Vagina (tissue), 2 donors: ENCODE measurements around the gene ABTB2. TPM values are rescaled to one million over a fixed set of nuclear protein-coding genes. Genes with fewer than 3 reads are reported as not detected.

ENCODE experiments used
- DNase-seq, 2 donors: peaks; one replicate each; pipeline ENCODE4 v3.0.0-alpha.2; 2017; ENCODE audit errors: extremely low spot score in 2 of 2
- H3K27ac ChIP-seq: fragments of 200-600 bp; sonication (generic); one replicate; pipeline ENCODE4 v1.5.1; 2019
- H3K27me3 ChIP-seq: fragments of 200-600 bp; sonication (generic); one replicate; pipeline ENCODE4 v1.5.1; 2019
- H3K36me3 ChIP-seq, 2 donors: fragments of 200-600 bp; sonication (generic); one replicate each; pipeline ENCODE4 v1.5.1; 2017 to 2019
- H3K4me1 ChIP-seq: fragments of 200-600 bp; sonication (generic); one replicate; pipeline ENCODE4 v1.5.1; 2019
- H3K4me3 ChIP-seq, 2 donors: fragments of 200-600 bp; sonication (generic); 1 replicate in 1 of 2; 2 replicates in 1 of 2; pipeline ENCODE4 v1.5.1; 2016 to 2019
- H3K9me3 ChIP-seq: fragments of 200-600 bp; sonication (generic); one replicate; pipeline ENCODE4 v1.5.1; 2019
- POLR2A ChIP-seq, 2 donors: fragments of 450-650 bp; IDR thresholded peaks; one replicate each; pipeline ENCODE4 v1.6.1; 2017; ENCODE audit warnings: antibody characterized with exemption in 2 of 2, mild to moderate bottlenecking in 2 of 2, moderate library complexity in 2 of 2
- POLR2AphosphoS5 ChIP-seq, 2 donors: sonication (generic); formaldehyde crosslinking; IDR thresholded peaks; one replicate each; pipeline ENCODE4 v1.9.0; 2017; ENCODE audit warnings: antibody characterized with exemption in 2 of 2, mild to moderate bottlenecking in 2 of 2, low read depth in 1 of 2; ENCODE audit not compliant: insufficient read depth in 1 of 2
- intact Hi-C: fragments of 100-400 bp; cut with DNase I; formaldehyde crosslinking; loops from one replicate; pipeline ENCODE4 v1.15.1; 2023
- total RNA-seq: library from RNA; depleted of rRNA; stranded (reverse); fragments of >200 nt; gene quantifications from one replicate; pipeline ENCODE4 v1.2.3, GENCODE V29; 2016
- TF ChIP-seq, protein P1 (sequence below), 3 experiments: fragments of 450-650 bp in 2 of 3; fragments of 200-600 bp in 1 of 3; sonication (generic) in 1 of 3; IDR thresholded peaks; one replicate each; pipeline ENCODE4 v1.5.1; 2017 to 2019; ENCODE audit warnings: antibody characterized with exemption in 3 of 3, mild to moderate bottlenecking in 2 of 3, moderate library complexity in 2 of 3

ABTB2 gene
- total RNA-seq, 1 donor from 2014 or later = 10.8 TPM

DNA sequence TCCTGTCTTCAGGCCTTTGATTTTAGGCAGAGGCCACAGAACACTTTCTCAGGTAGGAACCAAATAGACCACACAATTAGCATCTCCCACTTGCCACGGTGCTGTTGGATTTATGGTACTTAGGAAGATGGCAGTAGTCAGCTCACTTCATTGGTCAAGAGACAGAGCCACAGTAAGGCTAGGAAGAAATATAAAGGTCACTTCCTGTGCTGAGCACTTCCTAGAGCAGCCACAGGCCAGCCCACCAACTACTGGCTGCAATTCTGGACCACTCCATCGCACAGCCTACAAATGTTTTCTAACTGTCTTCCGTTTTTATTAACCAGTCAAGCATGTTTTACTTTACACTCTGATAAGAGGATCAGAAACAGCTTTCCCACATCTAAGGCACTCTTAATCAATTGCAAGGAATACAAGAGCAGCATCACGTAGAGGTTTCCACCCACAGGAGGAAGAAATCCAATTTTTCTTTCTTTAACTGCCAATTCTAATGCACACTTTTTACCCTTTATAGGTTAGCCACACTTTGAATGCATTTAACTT is 54.7 kb downstream of the ABTB2 start:
- no peak for DNase-seq
- TF ChIP-seq POLR2A (IDR thresholded peaks at IDR 0.05) (no peak), POLR2AphosphoS5 (IDR thresholded peaks at IDR 0.05; ENCODE audit: insufficient read depth in 1 of 2, low read depth in 1 of 2) (no peak)
- TF ChIP-seq, protein P1, sequence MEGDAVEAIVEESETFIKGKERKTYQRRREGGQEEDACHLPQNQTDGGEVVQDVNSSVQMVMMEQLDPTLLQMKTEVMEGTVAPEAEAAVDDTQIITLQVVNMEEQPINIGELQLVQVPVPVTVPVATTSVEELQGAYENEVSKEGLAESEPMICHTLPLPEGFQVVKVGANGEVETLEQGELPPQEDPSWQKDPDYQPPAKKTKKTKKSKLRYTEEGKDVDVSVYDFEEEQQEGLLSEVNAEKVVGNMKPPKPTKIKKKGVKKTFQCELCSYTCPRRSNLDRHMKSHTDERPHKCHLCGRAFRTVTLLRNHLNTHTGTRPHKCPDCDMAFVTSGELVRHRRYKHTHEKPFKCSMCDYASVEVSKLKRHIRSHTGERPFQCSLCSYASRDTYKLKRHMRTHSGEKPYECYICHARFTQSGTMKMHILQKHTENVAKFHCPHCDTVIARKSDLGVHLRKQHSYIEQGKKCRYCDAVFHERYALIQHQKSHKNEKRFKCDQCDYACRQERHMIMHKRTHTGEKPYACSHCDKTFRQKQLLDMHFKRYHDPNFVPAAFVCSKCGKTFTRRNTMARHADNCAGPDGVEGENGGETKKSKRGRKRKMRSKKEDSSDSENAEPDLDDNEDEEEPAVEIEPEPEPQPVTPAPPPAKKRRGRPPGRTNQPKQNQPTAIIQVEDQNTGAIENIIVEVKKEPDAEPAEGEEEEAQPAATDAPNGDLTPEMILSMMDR (IDR thresholded peaks at IDR 0.05) = no peak
- intact Hi-C loops = no loop called here

DNA sequence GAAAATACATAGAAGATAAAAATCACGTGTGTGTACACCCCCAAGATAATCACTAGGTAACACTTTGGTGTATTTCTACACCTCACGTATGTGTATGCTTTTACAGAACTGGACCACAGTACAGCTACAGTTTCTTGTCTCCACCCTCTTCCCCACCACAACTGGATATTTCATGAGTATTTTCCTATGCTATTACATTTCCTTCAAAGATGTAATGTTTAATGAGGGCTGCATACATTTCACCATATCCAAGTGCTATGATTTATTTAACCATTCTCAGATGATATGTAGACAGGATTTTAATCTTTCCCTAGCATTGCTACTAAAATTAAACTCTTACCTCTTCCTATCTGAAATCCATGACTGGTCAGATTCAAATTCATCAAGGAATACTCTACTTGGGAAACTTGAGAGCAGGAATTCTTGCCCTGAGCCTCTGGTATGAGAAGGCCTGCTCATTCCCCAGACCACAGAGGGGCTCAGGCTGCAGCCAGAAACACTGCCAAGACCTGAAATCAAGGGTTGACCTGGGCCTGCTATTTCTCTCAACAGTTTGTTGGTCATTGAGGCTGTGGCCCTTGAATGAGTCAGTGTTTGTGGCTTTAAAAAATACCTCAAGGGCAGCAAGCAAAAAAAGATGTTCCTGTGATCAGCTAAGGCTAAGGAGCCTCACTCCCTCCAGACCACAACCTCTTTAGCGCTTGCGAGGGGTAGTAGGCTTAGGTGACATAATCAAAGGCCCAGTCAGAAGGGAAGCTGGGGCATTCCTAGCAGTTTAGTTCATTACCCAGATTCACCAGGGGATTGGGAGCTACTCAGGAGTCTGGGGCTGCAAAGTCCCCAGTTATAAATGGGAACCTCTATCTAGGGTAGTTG is 55.5 kb downstream of the ABTB2 start:
- H3K36me3 ChIP-seq = no peaks in the 10 kb centered on the region
- no peak for DNase-seq
- intact Hi-C loops = no loop called here
- no peak overlapping the region for H3K27ac ChIP-seq
- TF ChIP-seq, protein P1 (IDR thresholded peaks at IDR 0.05) = no peak
- TF ChIP-seq POLR2AphosphoS5 (IDR thresholded peaks at IDR 0.05; ENCODE audit: insufficient read depth in 1 of 2, low read depth in 1 of 2) (no peak), POLR2A (IDR thresholded peaks at IDR 0.05) (no peak)
- no peak overlapping the region for H3K4me3 ChIP-seq
- H3K27me3 ChIP-seq = no peaks in the 10 kb centered on the region
- H3K9me3 ChIP-seq = no peaks in the 10 kb centered on the region
- H3K4me1 ChIP-seq = peaks cover 11% of the 10 kb centered on the region

More for the DNA sequence above, 54.7 kb downstream of the ABTB2 start:
- Histone ChIP-seq H3K27ac (no peak overlapping the region), H3K9me3 (no peaks in the 10 kb centered on the region), H3K27me3 (no peaks in the 10 kb centered on the region), H3K36me3 (no peaks in the 10 kb centered on the region), H3K4me3 (no peak overlapping the region), H3K4me1 (peaks cover 11% of the 10 kb centered on the region)

DNA sequence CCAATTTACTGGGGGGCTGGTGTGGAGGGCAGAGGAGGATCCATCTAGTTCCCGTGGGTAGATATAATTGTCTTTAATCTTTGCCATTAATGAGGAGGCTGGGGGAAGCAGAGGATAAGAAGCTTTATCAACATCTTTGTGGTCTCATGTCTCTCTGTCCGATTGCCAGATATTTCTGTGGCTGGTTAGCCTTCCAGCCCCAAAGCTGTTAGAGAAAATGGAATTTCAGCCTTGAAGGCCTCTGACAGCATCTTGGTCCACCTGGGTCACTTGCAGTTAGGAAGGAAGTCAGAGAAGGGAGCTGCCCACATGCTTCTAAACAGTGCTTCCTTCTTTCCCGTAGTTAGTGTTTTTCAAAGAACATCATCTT is 56.9 kb downstream of the ABTB2 start:
- no peak for DNase-seq
- no peak overlapping the region for H3K27ac ChIP-seq
- TF ChIP-seq, protein P1 (IDR thresholded peaks at IDR 0.05) = no peak
- TF ChIP-seq POLR2A (IDR thresholded peaks at IDR 0.05) (no peak), POLR2AphosphoS5 (IDR thresholded peaks at IDR 0.05; ENCODE audit: insufficient read depth in 1 of 2, low read depth in 1 of 2) (no peak)
- H3K27me3 ChIP-seq = no peaks in the 10 kb centered on the region
- no peak overlapping the region for H3K4me3 ChIP-seq
- H3K36me3 ChIP-seq = no peaks in the 10 kb centered on the region
- peaks cover 11% of the 10 kb centered on the region for H3K4me1 ChIP-seq
- no peaks in the 10 kb centered on the region for H3K9me3 ChIP-seq
- intact Hi-C loops = no loop called here

DNA sequence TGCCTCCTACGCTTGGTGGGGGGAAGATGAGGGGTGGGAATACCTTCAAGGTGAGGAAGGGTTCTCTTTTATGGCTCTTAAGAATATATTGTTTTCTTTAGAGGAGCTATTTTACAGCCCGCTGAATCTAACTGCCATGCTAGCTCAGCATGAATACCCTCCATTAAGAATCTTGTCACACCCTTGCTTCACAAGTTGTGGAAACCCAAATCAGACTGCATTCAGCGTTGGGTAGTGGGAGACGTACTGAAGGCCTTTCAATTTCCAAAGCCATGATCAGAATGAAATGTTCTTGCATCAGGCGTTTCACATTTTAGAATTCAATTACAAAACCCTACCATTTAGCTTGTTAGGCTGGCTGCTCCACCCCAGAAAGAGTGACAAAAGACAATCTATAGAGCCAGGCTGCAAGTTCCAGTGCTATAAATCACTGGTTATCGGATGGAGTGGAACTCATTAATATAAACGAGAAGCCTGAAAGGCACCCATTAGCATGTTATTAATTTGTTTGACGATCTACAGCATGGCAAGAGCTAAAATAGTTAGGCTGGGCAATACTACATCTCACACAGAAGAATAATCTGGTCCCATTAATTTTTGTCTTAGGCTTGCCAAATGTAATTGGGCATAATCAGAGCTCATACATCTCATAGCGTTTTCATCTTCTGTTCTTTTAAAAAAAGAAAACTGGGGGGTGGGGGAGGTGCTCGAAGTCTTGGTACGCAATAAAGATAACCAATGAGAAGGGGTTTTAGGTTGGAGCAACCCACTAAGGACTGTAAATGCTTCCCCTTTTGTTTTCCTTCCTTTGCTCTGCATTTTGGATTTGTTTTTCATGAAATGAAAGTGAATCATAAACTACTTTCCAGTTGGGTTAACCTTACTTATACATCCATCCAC is 57.5 kb downstream of the ABTB2 start:
- TF ChIP-seq POLR2AphosphoS5 (IDR thresholded peaks at IDR 0.05; ENCODE audit: insufficient read depth in 1 of 2, low read depth in 1 of 2) (no peak), POLR2A (IDR thresholded peaks at IDR 0.05) (no peak)
- TF ChIP-seq, protein P1 (IDR thresholded peaks at IDR 0.05) = no peak
- Histone ChIP-seq H3K27ac (no peak overlapping the region), H3K36me3 (no peaks in the 10 kb centered on the region), H3K27me3 (no peaks in the 10 kb centered on the region), H3K9me3 (no peaks in the 10 kb centered on the region), H3K4me1 (peaks cover 11% of the 10 kb centered on the region), H3K4me3 (no peak overlapping the region)
- intact Hi-C loops = no loop called here
- DNase-seq = no peak
